ENCODE measurements around the gene RMRP.

Gene RMRP

GRCh38 chr9:35653611-35654010 is 4.2 kb downstream of the RMRP start:
- no peak for DNase-seq (ENCODE audit: low read depth, low spot score)
- TF ChIP-seq CTCF (IDR thresholded peaks at IDR 0.05; ENCODE audit: low read depth, low read length): no peak
- H3K4me3 ChIP-seq (ENCODE audit: low read depth, low read length): no peak overlapping the region
- in situ Hi-C loops (cut with HindIII; ENCODE audit: low sequenced_read_pairs): no loop called here

GRCh38 chr9:35652829-35653209 is 5.0 kb downstream of the RMRP start:
- no peak overlapping the region for H3K4me3 ChIP-seq (ENCODE audit: low read depth, low read length)
- DNase-seq (ENCODE audit: low read depth, low spot score): no peak
- TF ChIP-seq CTCF (IDR thresholded peaks at IDR 0.05; ENCODE audit: low read depth, low read length): no peak
- in situ Hi-C loops (cut with HindIII; ENCODE audit: low sequenced_read_pairs): no loop called here

GRCh38 chr9:35651956-35652828 is 5.6 kb downstream of the RMRP start:
- no peak overlapping the region for H3K4me3 ChIP-seq (ENCODE audit: low read depth, low read length)
- DNase-seq (ENCODE audit: low read depth, low spot score): peak; percentile 17
- no peak for TF ChIP-seq CTCF (IDR thresholded peaks at IDR 0.05; ENCODE audit: low read depth, low read length)
- in situ Hi-C loops (cut with HindIII; ENCODE audit: low sequenced_read_pairs): no loop called here

GRCh38 chr9:35650341-35651158 is 7.3 kb downstream of the RMRP start, which contains the start of gene SIT1:
Gene SIT1, minus strand, starts transcription at chr9:35650931. Its CDS starts 78 bp downstream, at chr9:35650853.
- TF ChIP-seq CTCF (IDR thresholded peaks at IDR 0.05; ENCODE audit: low read depth, low read length): no peak
- in situ Hi-C loops (cut with HindIII; ENCODE audit: low sequenced_read_pairs): no loop called here
- no peak within 1 kb of the TSS for H3K4me3 ChIP-seq (ENCODE audit: low read depth, low read length)
- no peak for DNase-seq (ENCODE audit: low read depth, low spot score)

GRCh38 chr9:35649431-35650340 is 8.1 kb downstream of the RMRP start:
- DNase-seq (ENCODE audit: low read depth, low spot score): peak; percentile 10
- H3K4me3 ChIP-seq (ENCODE audit: low read depth, low read length): no peak overlapping the region
- in situ Hi-C loops (cut with HindIII; ENCODE audit: low sequenced_read_pairs): no loop called here

More at GRCh38 chr9:35649431-35650340, 8.1 kb downstream of the RMRP start:
- no peak for TF ChIP-seq CTCF (IDR thresholded peaks at IDR 0.05; ENCODE audit: low read depth, low read length)
